Peyer's patch (tissue), 4 donors: ENCODE measurements around the gene PAK3. TPM values are rescaled to one million over a fixed set of nuclear protein-coding genes. Genes with fewer than 3 reads are reported as not detected.

ENCODE experiments used
- DNase-seq, 3 donors: peaks; one replicate each; pipeline ENCODE4 v3.0.0-alpha.2; 2017 to 2019
- H3K27ac ChIP-seq, 4 donors: fragments of 200-600 bp; sonication (generic); one replicate each; pipeline ENCODE4 v1.5.1; 2016 to 2019
- H3K27me3 ChIP-seq, 2 donors: fragments of 200-600 bp; sonication (generic); one replicate each; pipeline ENCODE4 v1.5.1; 2019
- H3K36me3 ChIP-seq, 3 donors: fragments of 200-600 bp; sonication (generic); one replicate each; pipeline ENCODE4 v1.5.1; 2016 to 2019
- H3K4me1 ChIP-seq, 4 donors: fragments of 200-600 bp; sonication (generic); one replicate each; pipeline ENCODE4 v1.5.1; 2016 to 2019
- H3K4me3 ChIP-seq, 4 donors: fragments of 200-600 bp; sonication (generic); 1 replicate in 3 of 4; 2 replicates in 1 of 4; pipeline ENCODE4 v1.5.1; 2016 to 2019; ENCODE audit warnings: mild to moderate bottlenecking in 1 of 4
- H3K9me3 ChIP-seq, 4 donors: fragments of 200-600 bp; sonication (generic); one replicate each; pipeline ENCODE4 v1.5.1; 2016 to 2019; ENCODE audit warnings: mild to moderate bottlenecking in 1 of 4
- POLR2A ChIP-seq, 2 donors: fragments of 450-650 bp; IDR thresholded peaks; one replicate each; pipeline ENCODE4 v1.5.1; 2017; ENCODE audit warnings: antibody characterized with exemption in 2 of 2, mild to moderate bottlenecking in 2 of 2, moderate library complexity in 2 of 2
- total RNA-seq, 4 donors: library from RNA; depleted of rRNA; stranded (reverse); fragments of >200 nt; gene quantifications; one replicate each; pipeline ENCODE4 v1.1.0, GENCODE V29; 2016
- TF ChIP-seq, protein P1 (sequence below), 6 experiments: fragments of 450-650 bp in 4 of 6; fragments of 200-600 bp in 2 of 6; sonication (generic) in 1 of 6; IDR thresholded peaks; one replicate each; pipeline ENCODE4 v1.5.1; 2017 to 2019; ENCODE audit warnings: antibody characterized with exemption in 6 of 6, mild to moderate bottlenecking in 3 of 6, moderate library complexity in 1 of 6

PAK3 gene
- total RNA-seq, 4 donors from 2014 or later = 0.13 to 8.3 (median 0.18) TPM

DNA sequence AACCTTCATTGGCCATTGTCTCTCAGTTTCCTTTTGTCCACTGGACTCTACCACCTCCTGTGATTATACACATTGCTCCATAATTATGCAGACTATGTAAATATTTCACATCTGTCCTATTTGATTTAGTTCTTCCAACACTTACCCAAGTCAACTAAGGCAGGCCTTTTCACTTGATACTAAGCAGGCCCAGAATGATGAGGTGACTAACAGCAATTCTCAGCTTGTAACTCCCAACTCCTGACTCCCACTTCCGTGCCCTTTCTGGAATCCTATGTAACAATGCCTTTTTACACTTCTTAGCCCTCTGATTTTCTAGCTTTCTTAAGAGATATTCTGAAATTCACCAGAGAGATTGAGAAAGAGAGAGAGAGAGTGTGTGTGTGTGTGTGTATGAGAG is 6.6 kb downstream of the PAK3 start:
- no peaks in the 10 kb centered on the region for H3K36me3 ChIP-seq
- no peak for DNase-seq
- no peaks in the 10 kb centered on the region for H3K4me1 ChIP-seq
- H3K4me3 ChIP-seq = no peak overlapping the region
- no peak overlapping the region for H3K27ac ChIP-seq
- no peak for TF ChIP-seq POLR2A (IDR thresholded peaks at IDR 0.05)
- TF ChIP-seq, protein P1, sequence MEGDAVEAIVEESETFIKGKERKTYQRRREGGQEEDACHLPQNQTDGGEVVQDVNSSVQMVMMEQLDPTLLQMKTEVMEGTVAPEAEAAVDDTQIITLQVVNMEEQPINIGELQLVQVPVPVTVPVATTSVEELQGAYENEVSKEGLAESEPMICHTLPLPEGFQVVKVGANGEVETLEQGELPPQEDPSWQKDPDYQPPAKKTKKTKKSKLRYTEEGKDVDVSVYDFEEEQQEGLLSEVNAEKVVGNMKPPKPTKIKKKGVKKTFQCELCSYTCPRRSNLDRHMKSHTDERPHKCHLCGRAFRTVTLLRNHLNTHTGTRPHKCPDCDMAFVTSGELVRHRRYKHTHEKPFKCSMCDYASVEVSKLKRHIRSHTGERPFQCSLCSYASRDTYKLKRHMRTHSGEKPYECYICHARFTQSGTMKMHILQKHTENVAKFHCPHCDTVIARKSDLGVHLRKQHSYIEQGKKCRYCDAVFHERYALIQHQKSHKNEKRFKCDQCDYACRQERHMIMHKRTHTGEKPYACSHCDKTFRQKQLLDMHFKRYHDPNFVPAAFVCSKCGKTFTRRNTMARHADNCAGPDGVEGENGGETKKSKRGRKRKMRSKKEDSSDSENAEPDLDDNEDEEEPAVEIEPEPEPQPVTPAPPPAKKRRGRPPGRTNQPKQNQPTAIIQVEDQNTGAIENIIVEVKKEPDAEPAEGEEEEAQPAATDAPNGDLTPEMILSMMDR (IDR thresholded peaks at IDR 0.05) = no peak
- no peaks in the 10 kb centered on the region for H3K27me3 ChIP-seq
- H3K9me3 ChIP-seq = no peaks in the 10 kb centered on the region

GRCh38 chrX:111103246-111103645 is 7.3 kb downstream of the PAK3 start:
- Histone ChIP-seq H3K36me3 (no peaks in the 10 kb centered on the region), H3K27me3 (no peaks in the 10 kb centered on the region), H3K4me3 (no peak overlapping the region), H3K9me3 (no peaks in the 10 kb centered on the region), H3K4me1 (no peaks in the 10 kb centered on the region), H3K27ac (no peak overlapping the region)
- no peak for DNase-seq
- TF ChIP-seq, protein P1 (IDR thresholded peaks at IDR 0.05) = no peak
- TF ChIP-seq POLR2A (IDR thresholded peaks at IDR 0.05) = no peak

- H3K4me3 ChIP-seq = no peak overlapping the region
- no peak overlapping the region for H3K27ac ChIP-seq
- no peaks in the 10 kb centered on the region for H3K9me3 ChIP-seq
- DNase-seq = no peak
- no peaks in the 10 kb centered on the region for H3K4me1 ChIP-seq
- H3K36me3 ChIP-seq = no peaks in the 10 kb centered on the region
- no peaks in the 10 kb centered on the region for H3K27me3 ChIP-seq
- TF ChIP-seq POLR2A (IDR thresholded peaks at IDR 0.05) = no peak
- TF ChIP-seq, protein P1 (IDR thresholded peaks at IDR 0.05) = no peak
Observed at GRCh38 chrX:111110098-111110775, 14.2 kb downstream of the PAK3 start.

DNA sequence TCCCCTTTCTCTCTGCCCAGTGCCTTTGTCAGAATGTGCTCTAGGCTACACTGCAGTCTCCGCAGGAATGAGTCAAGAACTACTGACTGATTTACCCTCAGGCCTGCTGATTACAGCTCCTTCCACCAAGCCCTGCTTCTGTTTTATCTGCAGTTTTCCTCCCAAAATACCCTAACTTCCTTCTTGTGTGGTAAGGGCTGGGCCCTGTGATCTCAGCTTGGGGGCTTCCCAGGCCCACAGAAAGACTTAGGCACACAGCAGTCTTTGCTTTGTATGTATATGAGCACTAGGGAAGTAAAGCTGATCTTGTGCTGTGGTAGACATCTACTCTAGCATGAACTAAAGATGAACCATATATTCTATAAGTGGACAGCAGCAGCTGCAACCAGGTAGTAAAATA is 18.8 kb downstream of the PAK3 start:
- no peak for TF ChIP-seq POLR2A (IDR thresholded peaks at IDR 0.05)
- TF ChIP-seq, protein P1 (IDR thresholded peaks at IDR 0.05) = no peak

GRCh38 chrX:111116666-111117065 is 20.7 kb downstream of the PAK3 start:
- TF ChIP-seq, protein P1 (IDR thresholded peaks at IDR 0.05) = no peak
- TF ChIP-seq POLR2A (IDR thresholded peaks at IDR 0.05) = no peak
- Histone ChIP-seq H3K4me3 (no peak overlapping the region), H3K9me3 (no peaks in the 10 kb centered on the region), H3K27me3 (no peaks in the 10 kb centered on the region), H3K27ac (no peak overlapping the region), H3K36me3 (no peaks in the 10 kb centered on the region), H3K4me1 (no peaks in the 10 kb centered on the region)
- no peak for DNase-seq

More for the DNA sequence above, 18.8 kb downstream of the PAK3 start:
- Histone ChIP-seq H3K9me3 (no peaks in the 10 kb centered on the region), H3K4me1 (no peaks in the 10 kb centered on the region), H3K4me3 (no peak overlapping the region), H3K36me3 (no peaks in the 10 kb centered on the region), H3K27me3 (no peaks in the 10 kb centered on the region), H3K27ac (no peak overlapping the region)
- no peak for DNase-seq
